BJ (cell line): Measurements from ENCODE around the gene ZNF740. TPM values are rescaled to one million over a fixed set of nuclear protein-coding genes. Genes with fewer than 3 reads are reported as not detected.

Source experiments
- CTCF ChIA-PET: fragments of 350-600 bp; formaldehyde crosslinking; extraction: SDS; loops from one replicate; lab custom pipeline; 2021; ENCODE audit warnings: antibody characterized with exemption, inconsistent platforms; lab: Yijun Ruan, JAX
- POLR2A ChIA-PET: fragments of 300-600 bp; sonication (Branson Sonifier 250); formaldehyde crosslinking; extraction: SDS; loops from one replicate; lab custom pipeline; 2021; ENCODE audit warnings: antibody characterized with exemption; lab: Charles Lee
- DNase-seq: peaks from one replicate; pipeline ENCODE4 v3.0.0-alpha.2; 2011; ENCODE audit warnings: low read depth
- H3K27me3 ChIP-seq: 2 replicates; pipeline ENCODE4 v1.6.0; 2011; ENCODE audit warnings: low read length; ENCODE audit not compliant: control insufficient read depth, insufficient read depth
- H3K36me3 ChIP-seq: 2 replicates; pipeline ENCODE4 v1.5.1; 2011; ENCODE audit warnings: low read length; ENCODE audit not compliant: control insufficient read depth, insufficient read depth
- H3K4me3 ChIP-seq: 2 replicates; pipeline ENCODE4 v1.5.1; 2011; ENCODE audit warnings: low read depth, mild to moderate bottlenecking, control low read depth, low read length
- polyA plus RNA-seq: library from polyadenylated mRNA; depleted of rRNA; stranded (reverse); fragments of >200 nt; gene quantifications from 2 replicates; pipeline ENCODE4 v1.2.3, GENCODE V29; 2011
- TF ChIP-seq, protein P1 (sequence below): IDR thresholded peaks from 2 replicates; pipeline ENCODE4 v1.5.1; 2011; ENCODE audit warnings: low read depth, mild to moderate bottlenecking, control low read depth, inconsistent platforms, low read length, moderate library complexity; ENCODE audit not compliant: insufficient read depth

Gene ZNF740
- polyA plus RNA-seq, 1 experiment: 15.7 TPM

GRCh38 chr12:53211476-53212381, 31.2 kb downstream of the ZNF740 start:
- H3K27me3 ChIP-seq: no peaks in the 10 kb centered on the region
- peaks cover 47% of the 10 kb centered on the region for H3K36me3 ChIP-seq
- TF ChIP-seq, protein P1, sequence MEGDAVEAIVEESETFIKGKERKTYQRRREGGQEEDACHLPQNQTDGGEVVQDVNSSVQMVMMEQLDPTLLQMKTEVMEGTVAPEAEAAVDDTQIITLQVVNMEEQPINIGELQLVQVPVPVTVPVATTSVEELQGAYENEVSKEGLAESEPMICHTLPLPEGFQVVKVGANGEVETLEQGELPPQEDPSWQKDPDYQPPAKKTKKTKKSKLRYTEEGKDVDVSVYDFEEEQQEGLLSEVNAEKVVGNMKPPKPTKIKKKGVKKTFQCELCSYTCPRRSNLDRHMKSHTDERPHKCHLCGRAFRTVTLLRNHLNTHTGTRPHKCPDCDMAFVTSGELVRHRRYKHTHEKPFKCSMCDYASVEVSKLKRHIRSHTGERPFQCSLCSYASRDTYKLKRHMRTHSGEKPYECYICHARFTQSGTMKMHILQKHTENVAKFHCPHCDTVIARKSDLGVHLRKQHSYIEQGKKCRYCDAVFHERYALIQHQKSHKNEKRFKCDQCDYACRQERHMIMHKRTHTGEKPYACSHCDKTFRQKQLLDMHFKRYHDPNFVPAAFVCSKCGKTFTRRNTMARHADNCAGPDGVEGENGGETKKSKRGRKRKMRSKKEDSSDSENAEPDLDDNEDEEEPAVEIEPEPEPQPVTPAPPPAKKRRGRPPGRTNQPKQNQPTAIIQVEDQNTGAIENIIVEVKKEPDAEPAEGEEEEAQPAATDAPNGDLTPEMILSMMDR: peak; percentile 45
- no peak overlapping the region for H3K4me3 ChIP-seq
- no peak for DNase-seq
- CTCF ChIA-PET: interaction anchor here (0.5 to 13.1 kb wide), 14 partner anchors 13 to 473 kb away, joined by 3 to 240 read pairs (median 25); partner anchors contain the start of genes AAAS, ESPL1, MYG1 and PFDN5
- POLR2A ChIA-PET: no interaction called here

- Histone ChIP-seq H3K4me3 (no peak overlapping the region), H3K27me3 (no peaks in the 10 kb centered on the region), H3K36me3 (peaks cover 47% of the 10 kb centered on the region)
- CTCF ChIA-PET: interaction anchor here (0.6 to 13.1 kb wide), 23 partner anchors 9 to 132 kb away, joined by 3 to 240 read pairs (median 8); partner anchors contain the start of genes AAAS, ESPL1, MYG1 and PFDN5
- TF ChIP-seq, protein P1: no peak
- no peak for DNase-seq
- POLR2A ChIA-PET: interaction anchor here (0.6 kb wide), 1 partner anchor 11 kb away, joined by 11 read pairs; no protein-coding TSS in a partner anchor
Observed at GRCh38 chr12:53212931-53213330, 32.4 kb downstream of the ZNF740 start.

DNA sequence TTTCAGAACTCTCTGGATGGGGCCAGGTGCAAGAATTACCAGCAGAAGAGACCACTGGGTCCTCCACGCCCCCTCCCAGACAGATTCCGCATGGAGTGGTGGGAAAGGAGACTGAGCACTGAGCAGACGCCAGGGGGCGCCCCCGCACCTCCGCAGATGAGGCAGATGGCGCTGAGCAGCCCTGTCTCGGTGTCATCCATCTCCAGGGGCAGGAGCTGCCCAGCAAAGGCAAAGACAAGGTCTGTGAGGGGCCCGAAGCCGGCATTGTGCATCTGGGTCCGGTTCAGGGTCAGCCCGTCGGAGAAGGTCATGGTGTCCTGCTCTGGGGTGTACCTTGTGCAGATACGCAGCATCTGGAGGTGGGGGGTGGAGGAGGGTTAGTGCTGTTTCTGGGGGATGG, 32.8 kb downstream of the ZNF740 start:
- POLR2A ChIA-PET: interaction anchor here (0.6 to 0.7 kb wide), 2 partner anchors 10 to 85 kb away, joined by 4 to 11 read pairs; no protein-coding TSS in a partner anchor
- DNase-seq: no peak

GRCh38 chr12:53214221-53214620, 33.7 kb downstream of the ZNF740 start:
- POLR2A ChIA-PET: interaction anchor here (0.7 kb wide), 2 partner anchors 84 to 166 kb away, joined by 4 to 8 read pairs; partner anchors contain the start of gene SP1
- no peak overlapping the region for H3K4me3 ChIP-seq
- peaks cover 47% of the 10 kb centered on the region for H3K36me3 ChIP-seq
- TF ChIP-seq, protein P1: no peak
- CTCF ChIA-PET: interaction anchor here (0.8 to 13.1 kb wide), 25 partner anchors 9 to 149 kb away, joined by 3 to 240 read pairs (median 6); partner anchors contain the start of genes AAAS, ESPL1, MYG1 and PFDN5
- no peak for DNase-seq
- no peaks in the 10 kb centered on the region for H3K27me3 ChIP-seq

More for the DNA sequence above, 32.8 kb downstream of the ZNF740 start:
- Histone ChIP-seq H3K36me3 (peaks cover 47% of the 10 kb centered on the region), H3K27me3 (no peaks in the 10 kb centered on the region), H3K4me3 (no peak overlapping the region)
- TF ChIP-seq, protein P1: peak; percentile 92
- CTCF ChIA-PET: interaction anchor here (0.6 to 13.1 kb wide), 30 partner anchors 9 to 148 kb away, joined by 3 to 240 read pairs (median 5); partner anchors contain the start of genes AAAS, ESPL1, MYG1 and PFDN5
